ENCODE data around the gene TP53AIP1.

The TP53AIP1 gene

GRCh38 chr11:128942817-128943427 lies at the start of gene TP53AIP1:
Gene TP53AIP1, minus strand, starts transcription at chr11:128942871. Its CDS starts 5,053 bp downstream, at chr11:128937818.
- no peak for ATAC-seq
- Mint-ChIP-seq H3K27me3 (peaks cover 75% of the 10 kb centered on the region), H3K4me1 (no peaks in the 10 kb centered on the region)

GRCh38 chr11:128988242-128988970 lies 45.7 kb upstream of the TP53AIP1 start:
- Mint-ChIP-seq H3K27ac (no peak overlapping the region), H3K27me3 (no peaks in the 10 kb centered on the region), H3K4me1 (peaks cover 7% of the 10 kb centered on the region), H3K9me3 (no peaks in the 10 kb centered on the region), H3K36me3 (no peaks in the 10 kb centered on the region), H3K4me3 (no peak overlapping the region)
- ATAC-seq = no peak

More at GRCh38 chr11:128942817-128943427, at the start of gene TP53AIP1:
- Mint-ChIP-seq H3K36me3 (no peaks in the 10 kb centered on the region), H3K9me3 (no peaks in the 10 kb centered on the region), H3K27ac (no peak within 1 kb of the TSS), H3K4me3 (no peak within 1 kb of the TSS)

GRCh38 chr11:128985880-128986279 lies 43.2 kb upstream of the TP53AIP1 start:
- ATAC-seq = no peak
- H3K9me3 Mint-ChIP-seq = no peaks in the 10 kb centered on the region
- no peaks in the 10 kb centered on the region for H3K27me3 Mint-ChIP-seq
- H3K4me3 Mint-ChIP-seq = no peak overlapping the region
- H3K36me3 Mint-ChIP-seq = no peaks in the 10 kb centered on the region
- no peak overlapping the region for H3K27ac Mint-ChIP-seq
- H3K4me1 Mint-ChIP-seq = no peaks in the 10 kb centered on the region

GRCh38 chr11:128983023-128983422 lies 40.4 kb upstream of the TP53AIP1 start:
- H3K27ac Mint-ChIP-seq = no peak overlapping the region
- H3K4me1 Mint-ChIP-seq = no peaks in the 10 kb centered on the region
- H3K4me3 Mint-ChIP-seq = no peak overlapping the region
- no peaks in the 10 kb centered on the region for H3K27me3 Mint-ChIP-seq
- H3K9me3 Mint-ChIP-seq = no peaks in the 10 kb centered on the region
- no peak for ATAC-seq
- H3K36me3 Mint-ChIP-seq = no peaks in the 10 kb centered on the region

- Mint-ChIP-seq H3K4me1 (no peaks in the 10 kb centered on the region), H3K27ac (no peak overlapping the region), H3K9me3 (no peaks in the 10 kb centered on the region), H3K4me3 (no peak overlapping the region), H3K36me3 (no peaks in the 10 kb centered on the region), H3K27me3 (no peaks in the 10 kb centered on the region)
- no peak for ATAC-seq
Measured at GRCh38 chr11:128981254-128981653, 38.6 kb upstream of the TP53AIP1 start.

GRCh38 chr11:128970598-128971190 lies 28.0 kb upstream of the TP53AIP1 start:
- H3K4me1 Mint-ChIP-seq = no peaks in the 10 kb centered on the region
- H3K4me3 Mint-ChIP-seq = no peak overlapping the region
- H3K36me3 Mint-ChIP-seq = peaks cover 9% of the 10 kb centered on the region
- H3K27ac Mint-ChIP-seq = no peak overlapping the region
- no peaks in the 10 kb centered on the region for H3K9me3 Mint-ChIP-seq
- peaks cover 15% of the 10 kb centered on the region for H3K27me3 Mint-ChIP-seq
- ATAC-seq = no peak

- Mint-ChIP-seq H3K27me3 (peaks cover 15% of the 10 kb centered on the region), H3K9me3 (no peaks in the 10 kb centered on the region), H3K4me3 (no peak overlapping the region), H3K4me1 (peaks cover 9% of the 10 kb centered on the region), H3K36me3 (peaks cover 9% of the 10 kb centered on the region), H3K27ac (no peak overlapping the region)
- no peak for ATAC-seq
Measured at GRCh38 chr11:128968916-128969315, 26.2 kb upstream of the TP53AIP1 start.

- peaks cover 15% of the 10 kb centered on the region for H3K27me3 Mint-ChIP-seq
- H3K4me1 Mint-ChIP-seq = peaks cover 9% of the 10 kb centered on the region
- no peak overlapping the region for H3K27ac Mint-ChIP-seq
- no peak overlapping the region for H3K4me3 Mint-ChIP-seq
- H3K9me3 Mint-ChIP-seq = no peaks in the 10 kb centered on the region
- ATAC-seq = no peak
- peaks cover 9% of the 10 kb centered on the region for H3K36me3 Mint-ChIP-seq
Measured at GRCh38 chr11:128967578-128967977, 24.9 kb upstream of the TP53AIP1 start.

- H3K4me1 Mint-ChIP-seq = peaks cover 9% of the 10 kb centered on the region
- peak overlapping the region; percentile 11 for H3K4me3 Mint-ChIP-seq
- ATAC-seq = peak; percentile 75
- peaks cover 8% of the 10 kb centered on the region for H3K36me3 Mint-ChIP-seq
- H3K9me3 Mint-ChIP-seq = no peaks in the 10 kb centered on the region
- no peak overlapping the region for H3K27ac Mint-ChIP-seq
- peaks cover 19% of the 10 kb centered on the region for H3K27me3 Mint-ChIP-seq
Measured at GRCh38 chr11:128965485-128965884, 22.8 kb upstream of the TP53AIP1 start.

GRCh38 chr11:128964463-128964930 lies 21.8 kb upstream of the TP53AIP1 start:
- no peak overlapping the region for H3K4me3 Mint-ChIP-seq
- H3K27ac Mint-ChIP-seq = peak overlapping the region; percentile 39
- ATAC-seq = no peak

GRCh38 chr11:128963744-128964325 lies 21.2 kb upstream of the TP53AIP1 start:
- Mint-ChIP-seq H3K4me3 (no peak overlapping the region), H3K36me3 (no peaks in the 10 kb centered on the region), H3K27ac (no peak overlapping the region)

More at GRCh38 chr11:128964463-128964930, 21.8 kb upstream of the TP53AIP1 start:
- H3K4me1 Mint-ChIP-seq = peaks cover 9% of the 10 kb centered on the region
- H3K36me3 Mint-ChIP-seq = no peaks in the 10 kb centered on the region
- no peaks in the 10 kb centered on the region for H3K9me3 Mint-ChIP-seq
- H3K27me3 Mint-ChIP-seq = peaks cover 13% of the 10 kb centered on the region

GRCh38 chr11:128962896-128963295 lies 20.2 kb upstream of the TP53AIP1 start:
- H3K36me3 Mint-ChIP-seq = no peaks in the 10 kb centered on the region
- H3K4me3 Mint-ChIP-seq = no peak overlapping the region
- H3K27ac Mint-ChIP-seq = no peak overlapping the region
- no peaks in the 10 kb centered on the region for H3K9me3 Mint-ChIP-seq
- ATAC-seq = no peak
- H3K27me3 Mint-ChIP-seq = peaks cover 28% of the 10 kb centered on the region
- peaks cover 9% of the 10 kb centered on the region for H3K4me1 Mint-ChIP-seq

More at GRCh38 chr11:128963744-128964325, 21.2 kb upstream of the TP53AIP1 start:
- ATAC-seq = no peak
- Mint-ChIP-seq H3K4me1 (peaks cover 9% of the 10 kb centered on the region), H3K9me3 (no peaks in the 10 kb centered on the region), H3K27me3 (peaks cover 19% of the 10 kb centered on the region)

- no peak overlapping the region for H3K27ac Mint-ChIP-seq
- no peak overlapping the region for H3K4me3 Mint-ChIP-seq
- H3K27me3 Mint-ChIP-seq = peaks cover 40% of the 10 kb centered on the region
- no peaks in the 10 kb centered on the region for H3K9me3 Mint-ChIP-seq
- H3K4me1 Mint-ChIP-seq = peaks cover 10% of the 10 kb centered on the region
- ATAC-seq = no peak
- H3K36me3 Mint-ChIP-seq = no peaks in the 10 kb centered on the region
Measured at GRCh38 chr11:128961645-128962044, 19.0 kb upstream of the TP53AIP1 start.

- ATAC-seq = no peak
Measured at GRCh38 chr11:128957202-128957482, 14.5 kb upstream of the TP53AIP1 start.

GRCh38 chr11:128956401-128957201 lies 13.9 kb upstream of the TP53AIP1 start:
- H3K4me3 Mint-ChIP-seq = no peak overlapping the region
- no peak for ATAC-seq

More at GRCh38 chr11:128957202-128957482, 14.5 kb upstream of the TP53AIP1 start:
- no peaks in the 10 kb centered on the region for H3K9me3 Mint-ChIP-seq
- no peak overlapping the region for H3K4me3 Mint-ChIP-seq
- H3K36me3 Mint-ChIP-seq = no peaks in the 10 kb centered on the region
- peaks cover 71% of the 10 kb centered on the region for H3K27me3 Mint-ChIP-seq
- no peak overlapping the region for H3K27ac Mint-ChIP-seq
- H3K4me1 Mint-ChIP-seq = peaks cover 6% of the 10 kb centered on the region

More at GRCh38 chr11:128956401-128957201, 13.9 kb upstream of the TP53AIP1 start:
- H3K4me1 Mint-ChIP-seq = peaks cover 6% of the 10 kb centered on the region
- H3K27ac Mint-ChIP-seq = no peak overlapping the region
- H3K9me3 Mint-ChIP-seq = no peaks in the 10 kb centered on the region
- H3K36me3 Mint-ChIP-seq = no peaks in the 10 kb centered on the region
- H3K27me3 Mint-ChIP-seq = peaks cover 69% of the 10 kb centered on the region
